Hepatic stellate cell (primary cell): ENCODE measurements around the gene IRX4.
"Not testable (repeated sequence)": the region's sequence is repeated elsewhere in the genome, so short reads cannot be mapped to it uniquely, and the experiment has no call there.

Source experiments
- DNase-seq: peaks from one replicate; pipeline ENCODE4 v3.0.0; 2011; ENCODE audit warnings: low spot score

The IRX4 gene

GRCh38 chr5:1877103-1878049 lies 5.3 kb downstream of the IRX4 start:
- DNase-seq = no peak

GRCh38 chr5:1876660-1877064 lies 6.1 kb downstream of the IRX4 start:
- DNase-seq = no peak

GRCh38 chr5:1875843-1876659 lies 6.7 kb downstream of the IRX4 start:
- no peak for DNase-seq

- DNase-seq = no peak
Observed at GRCh38 chr5:1875281-1875842, 7.4 kb downstream of the IRX4 start.

- DNase-seq = no peak
Observed at GRCh38 chr5:1874771-1875220, 7.9 kb downstream of the IRX4 start.

- DNase-seq = no peak
Observed at GRCh38 chr5:1874348-1874747, 8.4 kb downstream of the IRX4 start.

- no peak for DNase-seq
Observed at GRCh38 chr5:1873243-1873959, 9.3 kb downstream of the IRX4 start.

GRCh38 chr5:1871441-1871840 lies 11.3 kb downstream of the IRX4 start:
- DNase-seq = no peak

GRCh38 chr5:1870435-1871272 lies 12.1 kb downstream of the IRX4 start:
- DNase-seq = not testable (repeated sequence)

- DNase-seq = no peak
Observed at GRCh38 chr5:1868886-1869475, 13.7 kb downstream of the IRX4 start.

- DNase-seq = no peak
Observed at GRCh38 chr5:1867815-1868143, 14.9 kb downstream of the IRX4 start.

- DNase-seq = no peak
Observed at GRCh38 chr5:1867114-1867814, 15.5 kb downstream of the IRX4 start.

GRCh38 chr5:1865948-1866347 lies 16.8 kb downstream of the IRX4 start:
- DNase-seq = no peak

GRCh38 chr5:1865486-1865885 lies 17.2 kb downstream of the IRX4 start:
- no peak for DNase-seq

- no peak for DNase-seq
Observed at GRCh38 chr5:1864896-1865440, 17.8 kb downstream of the IRX4 start.

- no peak for DNase-seq
Observed at GRCh38 chr5:1860949-1861348, 21.8 kb downstream of the IRX4 start.

- no peak for DNase-seq
Observed at GRCh38 chr5:1860021-1860610, 22.6 kb downstream of the IRX4 start.

- no peak for DNase-seq
Observed at GRCh38 chr5:1859099-1859498, 23.6 kb downstream of the IRX4 start.

GRCh38 chr5:1858436-1858835 lies 24.3 kb downstream of the IRX4 start:
- no peak for DNase-seq

GRCh38 chr5:1857256-1857600 lies 25.5 kb downstream of the IRX4 start:
- DNase-seq = no peak
